GM12873 (cell line): Measurements from ENCODE around the gene NRCAM.

Experiments used
- CTCF ChIP-seq: IDR thresholded peaks from 2 replicates; pipeline ENCODE4 v1.5.1; 2012; ENCODE audit warnings: low read depth, mild to moderate bottlenecking, moderate library complexity, low read length, control low read depth; ENCODE audit not compliant: insufficient read depth; ENCODE audit errors: missing control alignments

The NRCAM gene

DNA sequence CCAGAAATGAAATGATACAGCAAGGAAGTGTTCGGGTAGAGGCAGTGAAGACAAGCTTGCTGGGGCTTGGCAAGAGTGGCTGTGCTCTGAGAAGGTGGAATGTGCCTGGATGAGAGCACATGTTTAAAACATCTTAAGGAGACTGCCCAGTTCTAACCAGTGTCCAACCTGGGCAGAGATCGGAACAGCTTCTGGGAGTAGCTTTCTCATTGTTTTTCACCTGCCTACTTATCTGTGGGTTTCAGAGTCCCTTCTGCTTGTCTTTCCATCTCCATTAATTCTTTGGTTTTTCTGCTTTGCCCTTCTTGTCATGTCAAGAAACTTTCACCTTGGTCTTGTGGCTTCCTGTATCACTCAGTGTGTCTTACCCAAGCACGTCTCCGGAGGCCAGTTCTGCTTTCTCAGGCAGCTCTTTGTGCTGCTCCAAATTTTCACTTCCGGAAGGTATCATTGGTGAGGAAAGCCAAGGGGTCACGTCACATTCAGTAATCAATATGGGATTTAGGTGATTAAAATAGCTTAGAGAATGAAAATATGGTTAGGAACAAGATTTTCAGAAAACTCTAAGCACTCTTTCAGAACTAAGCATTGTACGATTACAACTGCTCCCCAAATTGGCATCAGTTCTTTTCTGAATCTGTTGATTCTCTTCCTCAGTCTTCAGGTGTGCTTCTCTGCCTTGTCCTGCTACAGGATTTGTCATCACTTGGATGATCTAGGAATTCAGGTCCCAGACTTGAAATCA, 320.6 kb downstream of the NRCAM start:
- TF ChIP-seq CTCF: no peak

DNA sequence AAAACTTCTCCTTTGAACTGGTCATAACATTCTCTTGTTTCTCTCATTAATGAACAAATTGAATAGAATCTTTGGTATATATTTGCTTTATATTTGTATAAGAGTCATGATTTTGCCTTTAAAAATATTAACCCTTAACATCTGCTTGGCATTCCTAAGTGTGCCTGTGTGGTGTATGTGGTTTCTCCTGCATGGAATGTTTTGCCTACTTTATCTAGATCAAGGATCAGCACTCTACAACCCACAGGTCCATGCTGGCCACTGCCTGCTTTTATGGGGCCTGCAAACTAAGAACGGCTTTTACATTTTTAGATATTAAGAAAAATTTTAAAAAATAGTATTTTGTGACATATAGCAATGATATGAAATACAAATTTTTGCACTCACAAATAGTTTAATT, 321.8 kb downstream of the NRCAM start:
- no peak for TF ChIP-seq CTCF

DNA sequence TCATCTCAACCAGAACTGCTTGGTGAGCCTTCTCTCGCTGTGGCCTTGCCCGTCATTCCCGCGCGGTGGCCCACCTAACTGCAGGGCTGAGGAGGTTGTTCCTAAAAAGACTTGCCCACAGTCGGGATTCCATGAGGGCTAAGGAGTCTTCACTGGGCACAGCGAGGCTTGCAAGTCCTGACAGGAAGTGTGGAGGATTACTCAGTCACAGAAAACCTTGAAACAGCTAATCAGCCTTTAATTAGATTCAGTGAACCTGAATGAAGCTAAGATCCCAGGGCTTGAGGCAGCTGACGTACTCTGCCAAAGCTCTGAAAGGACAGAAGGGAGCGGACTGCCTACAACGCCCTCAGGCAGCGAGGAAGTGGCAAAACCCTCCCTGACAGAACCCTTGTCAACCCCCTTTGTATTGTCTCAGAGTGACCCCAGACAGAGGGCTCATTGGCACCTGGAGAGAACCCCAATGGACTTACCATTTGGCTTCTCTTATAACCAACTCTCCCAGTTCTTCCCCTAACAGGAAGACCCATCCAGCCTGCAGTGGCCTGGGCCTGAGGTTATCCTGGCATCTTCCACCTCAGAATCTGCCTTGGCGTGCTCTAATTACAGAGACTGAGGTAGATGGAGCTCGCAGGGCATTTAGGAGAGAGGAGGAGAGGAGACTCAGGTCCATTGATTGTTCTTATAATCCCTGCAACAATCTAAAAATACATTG, 323.5 kb downstream of the NRCAM start:
- TF ChIP-seq CTCF: no peak

GRCh38 chr7:108130261-108130660, 326.0 kb downstream of the NRCAM start, which contains the start of gene LAMB4:
LAMB4 (minus strand) TSS chr7:108130361; CDS start chr7:108123164, 7,197 bp downstream.
- TF ChIP-seq CTCF: no peak

DNA sequence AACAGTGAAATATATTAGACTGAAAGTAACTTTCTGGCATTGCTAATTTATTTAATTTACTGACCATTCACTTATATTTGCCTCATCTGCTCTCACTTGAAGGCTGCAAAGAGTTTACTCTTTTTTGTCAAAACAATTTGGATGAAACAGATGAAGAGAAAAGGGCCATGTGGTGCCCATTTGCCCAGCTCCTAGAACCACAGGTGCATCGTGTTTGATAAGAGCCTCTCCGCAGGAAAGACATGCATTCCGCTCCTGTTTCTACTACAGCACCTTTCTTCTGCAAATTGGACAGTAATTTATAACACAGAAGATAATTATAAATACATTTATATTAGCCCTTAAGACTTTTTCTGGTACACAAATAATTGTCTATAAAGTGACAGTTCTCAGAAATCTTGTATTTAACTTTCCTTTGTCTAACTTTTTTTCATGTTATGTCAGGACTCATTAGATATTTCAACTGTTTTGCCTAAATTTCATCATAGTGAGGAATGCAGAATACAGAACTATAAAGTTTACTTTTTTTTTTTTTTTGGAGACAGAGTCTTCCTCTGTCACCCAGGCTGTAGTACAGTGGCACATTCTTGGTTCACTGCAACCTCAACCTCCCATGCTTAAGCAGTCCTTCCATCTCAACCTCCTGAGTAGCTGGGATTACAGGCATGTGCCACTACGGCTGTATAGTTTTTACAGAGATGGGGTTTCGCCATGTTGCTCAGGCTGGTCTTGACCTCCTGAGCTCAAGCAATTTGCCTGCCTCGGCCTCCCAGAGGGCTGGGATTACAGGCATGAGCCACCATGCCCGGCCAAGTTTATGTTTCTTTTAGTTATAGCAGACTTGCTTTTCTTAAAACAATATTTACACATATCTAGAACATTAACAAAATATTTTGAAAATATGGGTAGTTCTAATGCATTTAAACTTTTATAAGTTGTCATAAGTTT, 326.9 kb downstream of the NRCAM start:
- TF ChIP-seq CTCF: no peak

DNA sequence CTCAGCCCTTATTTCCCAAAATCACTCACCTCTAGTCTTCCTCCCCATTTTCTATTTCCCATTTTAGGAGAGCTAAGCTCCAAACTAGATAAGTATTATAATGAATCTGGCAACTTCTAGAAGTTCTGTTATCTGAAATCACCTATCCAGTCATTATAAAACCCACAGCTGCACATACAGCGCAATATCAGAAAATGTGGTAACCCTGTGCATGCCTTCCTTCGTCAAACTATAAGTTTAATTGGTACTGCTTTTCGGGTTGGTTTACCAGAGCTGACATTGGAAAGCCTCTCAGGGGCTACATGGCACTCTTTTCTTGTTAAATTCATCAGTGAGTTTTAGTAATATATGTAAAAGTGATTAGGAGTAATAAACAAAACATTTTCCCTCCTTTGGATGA, 327.7 kb downstream of the NRCAM start:
- no peak for TF ChIP-seq CTCF
